HepG2 (cell line): ENCODE measurements around the gene CCDC69. TPM values are rescaled to one million over a fixed set of nuclear protein-coding genes. Genes with fewer than 3 reads are reported as not detected.

Experiments used
- ATAC-seq: fragments of 200-7000 bp; cut with Tn5 transposase; 3 replicates; pipeline ENCODE4 v1.9.1; 2020; ENCODE audit warnings: mild to moderate bottlenecking, moderate library complexity
- BruUV-seq: library from RNA; stranded (reverse); fragments of 400-500 nt; replicated peaks from 2 replicates; lab custom pipeline; 2021; lab: Mats Ljungman, UMichigan
- CTCF ChIA-PET: fragments of 300-600 bp; formaldehyde crosslinking; extraction: SDS; loops from one replicate; lab custom pipeline; 2021; ENCODE audit warnings: low total read pairs, inconsistent platforms, low intra/inter-chr PET ratio; lab: Yijun Ruan, JAX
- POLR2A ChIA-PET: fragments of 350-600 bp; sonication (Branson Sonifier 250); formaldehyde crosslinking; loops from one replicate; lab custom pipeline; 2020; ENCODE audit warnings: antibody characterized with exemption, inconsistent platforms; lab: Yijun Ruan, JAX
- DNase-seq: peaks from one replicate; pipeline ENCODE4 v3.0.0-alpha.2; 2015; ENCODE audit warnings: low spot score
- FAIRE-seq: peaks from 3 replicates; lab custom pipeline; 2011; peaks lifted over from hg19 to GRCh38; lab: Jason Lieb, UNC
- H2AFZ ChIP-seq: one replicate; pipeline ENCODE4 v1.6.1; 2011; ENCODE audit warnings: low read length, inconsistent platforms
- H3K27ac ChIP-seq: fragments of 300-600 bp; 3 replicates; pipeline ENCODE4 v1.8.0; 2011; ENCODE audit warnings: mixed run types, mild to moderate bottlenecking, mixed read lengths, low read length, inconsistent platforms; ENCODE audit not compliant: insufficient read depth; ENCODE audit errors: extremely low read length
- H3K27me3 ChIP-seq, 2 experiments: fragments of 200-600 bp in 1 of 2; 2 replicates in 1 of 2; 3 replicates in 1 of 2; pipeline versions ENCODE4 v1.6.0 to v1.8.0; 2011; ENCODE audit warnings: low read length in 2 of 2, mild to moderate bottlenecking in 2 of 2, moderate library complexity in 2 of 2, inconsistent platforms in 1 of 2; ENCODE audit not compliant: insufficient read depth in 2 of 2, control insufficient read depth in 1 of 2
- H3K36me3 ChIP-seq, 2 experiments: fragments of 200-600 bp in 1 of 2; replicated peaks in 1 of 2; 2 replicates in 1 of 2; 3 replicates in 1 of 2; pipeline versions ENCODE4 v1.5.1 to v1.8.0; 2011; ENCODE audit warnings: low read length in 2 of 2, inconsistent platforms in 1 of 2; ENCODE audit not compliant: insufficient read depth in 2 of 2, control insufficient read depth in 1 of 2
- H3K4me1 ChIP-seq: 2 replicates; pipeline ENCODE4 v1.5.1; 2012; ENCODE audit warnings: low read length, inconsistent platforms; ENCODE audit not compliant: insufficient read depth
- H3K4me2 ChIP-seq: 2 replicates; pipeline ENCODE4 v1.6.0; 2011; ENCODE audit warnings: low read depth, low read length, inconsistent platforms
- H3K4me3 ChIP-seq, 3 experiments: fragments of 200-600 bp in 1 of 3; sonication (generic), shearing (Covaris generic) in 1 of 3; replicated peaks in 1 of 3; 2 replicates each; pipeline ENCODE4 v1.5.1; 2011 to 2016; ENCODE audit warnings: low read length in 3 of 3, inconsistent platforms in 2 of 3, low read depth in 2 of 3, mild to moderate bottlenecking in 2 of 3, control low read depth in 1 of 3, mixed read lengths in 1 of 3; ENCODE audit not compliant: insufficient read depth in 1 of 3
- H3K79me2 ChIP-seq: one replicate; pipeline ENCODE4 v1.6.1; 2011; ENCODE audit warnings: low read length, inconsistent platforms; ENCODE audit not compliant: insufficient read depth
- H3K9ac ChIP-seq: 2 replicates; pipeline ENCODE4 v1.6.0; 2011; ENCODE audit warnings: mild to moderate bottlenecking, low read depth, low read length, inconsistent platforms; ENCODE audit not compliant: insufficient read depth
- H3K9me3 ChIP-seq: 2 replicates; pipeline ENCODE4 v1.5.1; 2012; ENCODE audit warnings: mild to moderate bottlenecking, low read length
- H4K20me1 ChIP-seq: 2 replicates; pipeline ENCODE4 v1.6.0; 2011; ENCODE audit warnings: inconsistent platforms, mild to moderate bottlenecking, low read length, moderate library complexity; ENCODE audit not compliant: insufficient read depth
- FOXP4 ChIP-seq: sonication (generic); formaldehyde crosslinking; IDR thresholded peaks from 2 replicates; pipeline ENCODE4 v1.4.0; 2020; ENCODE audit warnings: missing genetic modification reagents
- HNRNPL ChIP-seq: fragments of 200-400 bp; formaldehyde crosslinking; IDR thresholded peaks from 2 replicates; pipeline ENCODE4 v1.6.1; 2017; ENCODE audit warnings: mild to moderate bottlenecking, low read depth, low read length
- ZBTB46 ChIP-seq: sonication (generic); formaldehyde crosslinking; IDR thresholded peaks from 2 replicates; pipeline ENCODE4 v1.4.0; 2020; ENCODE audit warnings: mild to moderate bottlenecking, missing genetic modification reagents, borderline replicate concordance
- ZNF570 ChIP-seq: sonication (generic); formaldehyde crosslinking; IDR thresholded peaks from 2 replicates; pipeline ENCODE4 v1.4.0; 2020; ENCODE audit warnings: mild to moderate bottlenecking, missing genetic modification reagents, borderline replicate concordance
- ZNF678 ChIP-seq: sonication (generic); formaldehyde crosslinking; IDR thresholded peaks from 2 replicates; pipeline ENCODE4 v1.4.0; 2020; ENCODE audit warnings: mild to moderate bottlenecking, missing genetic modification reagents
- ZNF703 ChIP-seq: sonication (generic); formaldehyde crosslinking; IDR thresholded peaks from 2 replicates; pipeline ENCODE4 v1.5.1; 2020; ENCODE audit warnings: missing genetic modification reagents, mild to moderate bottlenecking, moderate library complexity, borderline replicate concordance
- WGBS: methylation state at CpG from one replicate; pipeline ENCODE4 v1.1.6; 2017; ENCODE audit warnings: low lambda C conversion rate; 5-methylcytosine and 5-hydroxymethylcytosine counted together
- in situ Hi-C: cut with HindIII; loops from 2 replicates; pipeline ENCODE4 v1.10.0; 2017; ENCODE audit warnings: low pct_unique_long_range_greater_than_20kb; ENCODE audit not compliant: extremely low pct_ligation_motif_present
- intact Hi-C: fragments of 100-400 bp; cut with micrococcal nuclease; formaldehyde crosslinking; loops from one replicate; pipeline ENCODE4 v1.10.0; 2022; ENCODE audit not compliant: unreplicated experiment
- polyA plus RNA-seq, 8 experiments: library from polyadenylated mRNA; depleted of rRNA in 3 of 8; stranded (reverse) in 7 of 8; unstranded in 1 of 8; fragments of >200 nt; fragmentation: Illumina TruSeq in 4 of 8; extraction: Trizol in 4 of 8; gene quantifications; 2 replicates each; pipeline versions ENCODE4 v1.2.1 to v1.2.3, GENCODE V29; 2011 to 2016; ENCODE audit warnings: low read depth in 4 of 8, missing spikeins in 1 of 8, mixed read lengths in 1 of 8; ENCODE audit not compliant: insufficient read depth in 1 of 8
- total RNA-seq, 5 experiments: library from RNA; depleted of rRNA; stranded (reverse); fragments of >200 nt; fragmentation: Illumina TruSeq; extraction: Trizol; gene quantifications; 2 replicates each; pipeline ENCODE4 v1.2.3, GENCODE V29; 2016; ENCODE audit warnings: low read depth in 1 of 5

Gene CCDC69
- total and polyA plus RNA-seq, 2 of the 13 experiments (the other 11 are each of a cell fraction or from before 2014, with no cell fraction given), result 12.2 to 45.2 TPM

- no peak for TF ChIP-seq ZNF570 (CRISPR knock-in tag)
- no peak for TF ChIP-seq ZBTB46 (CRISPR knock-in tag)
- no peak for TF ChIP-seq FOXP4 (CRISPR knock-in tag)
- no peak for TF ChIP-seq ZNF703 (CRISPR knock-in tag)
These were observed 33.9 kb upstream of the CCDC69 start (continued) for GRCh38 chr5:151257731-151258181.

- Histone ChIP-seq H3K4me1 (peaks cover 23% of the 10 kb centered on the region), H3K9me3 (no peaks in the 10 kb centered on the region), H3K79me2 (peaks cover 21% of the 10 kb centered on the region), H3K27ac (no peak overlapping the region), H3K27me3 (no peaks in the 10 kb centered on the region; a peak in 1 of 5 replicates), H4K20me1 (no peaks in the 10 kb centered on the region), H2AFZ (no peak overlapping the region), H3K9ac (no peak overlapping the region), H3K4me2 (0 out of 2 replicates have a peak overlapping the region, but pooled peaks have one; percentile 9), H3K36me3 (no peaks in the 10 kb centered on the region; a peak in 2 of 5 replicates), H3K4me3 (no peak overlapping the region)
- ATAC-seq (no peak), DNase-seq (no peak), FAIRE-seq (no peak)
- CTCF ChIA-PET, result no interaction called here
- in situ Hi-C loops, result no loop called here
- 90% methylated on average over 3 of the region's 3 CpGs for WGBS
- no peak for TF ChIP-seq ZNF678 (CRISPR knock-in tag)
- no peak for TF ChIP-seq HNRNPL
- POLR2A ChIA-PET, result no interaction called here
- intact Hi-C loops, result no loop called here
- no TSS peak for BruUV-seq
These were observed 31.9 kb upstream of the CCDC69 start for GRCh38 chr5:151255621-151256286.
